Measurements from ENCODE around the gene CYP2U1.

- TF ChIP-seq CTCF (conservative IDR thresholded peaks at IDR 0.05; ENCODE audit: low read depth, low read length) (no peak), EZH2 (IDR thresholded peaks at IDR 0.05; ENCODE audit: borderline replicate concordance, low read depth, low read length, poor library complexity, severe bottlenecking) (no peak)
Observed at GRCh38 chr4:107997794-107998193, 66.4 kb downstream of the CYP2U1 start.

All from A673 (cell line).